Neural cell (in vitro differentiated cells): ENCODE data around the gene ERBB4. TPM values are rescaled to one million over a fixed set of nuclear protein-coding genes. Genes with fewer than 3 reads are reported as not detected.

Source experiments
- H2AFZ ChIP-seq: fragments of 200-600, 300-800 bp; sonication (generic), shearing (Covaris generic); 2 replicates; pipeline ENCODE4 v1.6.0; 2014; ENCODE audit warnings: low read depth, mild to moderate bottlenecking, antibody characterized with exemption, low read length, moderate library complexity
- H3F3A ChIP-seq: fragments of 200-600 bp; shearing (Covaris generic); 2 replicates; pipeline ENCODE4 v1.6.1; 2016; ENCODE audit warnings: mild to moderate bottlenecking, moderate library complexity, mixed read lengths, antibody characterized with exemption, low read length; ENCODE audit not compliant: insufficient read depth, poor library complexity, severe bottlenecking
- H3K27ac ChIP-seq: fragments of 200-600, 300-800 bp; sonication (generic), shearing (Covaris generic); 2 replicates; pipeline ENCODE4 v1.5.1; 2014; ENCODE audit warnings: mild to moderate bottlenecking, low read length, moderate library complexity
- H3K27me3 ChIP-seq: fragments of 300-800, 200-600 bp; sonication (generic), shearing (Covaris generic); 2 replicates; pipeline ENCODE4 v1.6.0; 2014; ENCODE audit warnings: mild to moderate bottlenecking, low read depth, low read length, moderate library complexity; ENCODE audit not compliant: insufficient read depth
- H3K36me3 ChIP-seq: fragments of 300-800, 200-600 bp; sonication (generic), shearing (Covaris generic); 2 replicates; pipeline ENCODE4 v1.5.1; 2014; ENCODE audit warnings: mild to moderate bottlenecking, antibody characterized with exemption, low read length, moderate library complexity; ENCODE audit not compliant: insufficient read depth
- H3K4me2 ChIP-seq: fragments of 300-800, 200-600 bp; sonication (generic), shearing (Covaris generic); 2 replicates; pipeline ENCODE4 v1.6.0; 2014; ENCODE audit warnings: mild to moderate bottlenecking, low read length
- H3K4me3 ChIP-seq: fragments of 300-800, 200-600 bp; sonication (generic), shearing (Covaris generic); 2 replicates; pipeline ENCODE4 v1.5.1; 2014; ENCODE audit warnings: mild to moderate bottlenecking, low read length, moderate library complexity
- H3K79me2 ChIP-seq: fragments of 200-600 bp; shearing (Covaris generic); replicated peaks from 2 replicates; pipeline ENCODE4 v1.6.0; 2014; ENCODE audit warnings: mild to moderate bottlenecking, low read length, moderate library complexity; ENCODE audit not compliant: insufficient read depth
- H3K9ac ChIP-seq: fragments of 300-800, 200-600 bp; sonication (generic), shearing (Covaris generic); 2 replicates; pipeline ENCODE4 v1.6.1; 2016; ENCODE audit warnings: mild to moderate bottlenecking, low read length, mixed read lengths
- H3K9me2 ChIP-seq: fragments of 200-600 bp; shearing (Covaris generic); 2 replicates; pipeline ENCODE4 v1.6.1; 2016; ENCODE audit warnings: mild to moderate bottlenecking, low read length, mixed read lengths; ENCODE audit not compliant: insufficient read depth
- H3K9me3 ChIP-seq: fragments of 200-600, 300-800 bp; sonication (generic), shearing (Covaris generic); 2 replicates; pipeline ENCODE4 v1.6.1; 2016; ENCODE audit warnings: mild to moderate bottlenecking, mixed run types, low read length, moderate library complexity, mixed read lengths
- H4K20me1 ChIP-seq: fragments of 200-600 bp; shearing (Covaris generic); 2 replicates; pipeline ENCODE4 v1.6.1; 2016; ENCODE audit warnings: mild to moderate bottlenecking, mixed run types; ENCODE audit not compliant: insufficient read depth
- EP300 ChIP-seq: fragments of 450-650 bp; conservative IDR thresholded peaks from 2 replicates; pipeline ENCODE4 v1.6.1; 2014; ENCODE audit warnings: antibody characterized with exemption, mild to moderate bottlenecking, moderate library complexity; ENCODE audit not compliant: poor library complexity, severe bottlenecking
- EZH2 ChIP-seq: fragments of 200-600, 300-800 bp; shearing (Covaris generic), sonication (generic); IDR thresholded peaks from 2 replicates; pipeline ENCODE4 v1.6.1; 2014; ENCODE audit warnings: antibody characterized with exemption, low read length, borderline replicate concordance, mild to moderate bottlenecking; ENCODE audit not compliant: insufficient read depth, poor library complexity, severe bottlenecking
- MXI1 ChIP-seq: fragments of 450-650 bp; conservative IDR thresholded peaks from 2 replicates; pipeline ENCODE4 v1.6.1; 2014; ENCODE audit warnings: antibody characterized with exemption, mild to moderate bottlenecking; ENCODE audit not compliant: poor library complexity, severe bottlenecking
- POLR2AphosphoS5 ChIP-seq: IDR thresholded peaks from 2 replicates; pipeline ENCODE4 v1.6.1; 2012
- RAD21 ChIP-seq: fragments of 450-650 bp; conservative IDR thresholded peaks from 2 replicates; pipeline ENCODE4 v1.6.1; 2014; ENCODE audit warnings: antibody characterized with exemption, mild to moderate bottlenecking, moderate library complexity
- REST ChIP-seq: IDR thresholded peaks from 2 replicates; pipeline ENCODE4 v1.6.1; 2012; ENCODE audit warnings: borderline replicate concordance
- SMC3 ChIP-seq: fragments of 450-650 bp; conservative IDR thresholded peaks from 2 replicates; pipeline ENCODE4 v1.6.1; 2014; ENCODE audit warnings: antibody characterized with exemption, mild to moderate bottlenecking, moderate library complexity; ENCODE audit not compliant: poor library complexity
- TAF1 ChIP-seq: IDR thresholded peaks from 2 replicates; pipeline ENCODE4 v1.6.1; 2012; ENCODE audit warnings: low read depth
- polyA plus RNA-seq: library from polyadenylated mRNA; depleted of rRNA; stranded (reverse); fragments of >200 nt; gene quantifications from 2 replicates; pipeline ENCODE4 v1.2.3, GENCODE V29; 2014
- TF ChIP-seq, protein P1 (sequence below): fragments of 450-650 bp; IDR thresholded peaks from 2 replicates; pipeline ENCODE4 v1.5.1; 2014; ENCODE audit warnings: antibody characterized with exemption, mild to moderate bottlenecking, moderate library complexity; ENCODE audit not compliant: poor library complexity, severe bottlenecking

Gene ERBB4
- polyA plus RNA-seq, 1 donor from 2014 or later = 0.69 TPM

GRCh38 chr2:212556296-212556695 lies 17.7 kb upstream of the ERBB4 start:
- H3K9ac ChIP-seq = no peak overlapping the region
- no peaks in the 10 kb centered on the region for H3K9me2 ChIP-seq
- no peaks in the 10 kb centered on the region for H3K27me3 ChIP-seq
- H3K36me3 ChIP-seq = no peaks in the 10 kb centered on the region
- H4K20me1 ChIP-seq = no peaks in the 10 kb centered on the region
- H3K79me2 ChIP-seq = no peaks in the 10 kb centered on the region
- no peak overlapping the region for H3K4me3 ChIP-seq
- no peak overlapping the region for H3K27ac ChIP-seq
- no peak overlapping the region for H2AFZ ChIP-seq
- no peaks in the 10 kb centered on the region for H3F3A ChIP-seq
- H3K4me2 ChIP-seq = no peak overlapping the region
- H3K9me3 ChIP-seq = no peaks in the 10 kb centered on the region
- TF ChIP-seq MXI1 (no peak), EZH2 (no peak), TAF1 (no peak), POLR2AphosphoS5 (no peak), EP300 (no peak), REST (no peak), RAD21 (no peak), SMC3 (no peak)
- TF ChIP-seq, protein P1, sequence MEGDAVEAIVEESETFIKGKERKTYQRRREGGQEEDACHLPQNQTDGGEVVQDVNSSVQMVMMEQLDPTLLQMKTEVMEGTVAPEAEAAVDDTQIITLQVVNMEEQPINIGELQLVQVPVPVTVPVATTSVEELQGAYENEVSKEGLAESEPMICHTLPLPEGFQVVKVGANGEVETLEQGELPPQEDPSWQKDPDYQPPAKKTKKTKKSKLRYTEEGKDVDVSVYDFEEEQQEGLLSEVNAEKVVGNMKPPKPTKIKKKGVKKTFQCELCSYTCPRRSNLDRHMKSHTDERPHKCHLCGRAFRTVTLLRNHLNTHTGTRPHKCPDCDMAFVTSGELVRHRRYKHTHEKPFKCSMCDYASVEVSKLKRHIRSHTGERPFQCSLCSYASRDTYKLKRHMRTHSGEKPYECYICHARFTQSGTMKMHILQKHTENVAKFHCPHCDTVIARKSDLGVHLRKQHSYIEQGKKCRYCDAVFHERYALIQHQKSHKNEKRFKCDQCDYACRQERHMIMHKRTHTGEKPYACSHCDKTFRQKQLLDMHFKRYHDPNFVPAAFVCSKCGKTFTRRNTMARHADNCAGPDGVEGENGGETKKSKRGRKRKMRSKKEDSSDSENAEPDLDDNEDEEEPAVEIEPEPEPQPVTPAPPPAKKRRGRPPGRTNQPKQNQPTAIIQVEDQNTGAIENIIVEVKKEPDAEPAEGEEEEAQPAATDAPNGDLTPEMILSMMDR = no peak

DNA sequence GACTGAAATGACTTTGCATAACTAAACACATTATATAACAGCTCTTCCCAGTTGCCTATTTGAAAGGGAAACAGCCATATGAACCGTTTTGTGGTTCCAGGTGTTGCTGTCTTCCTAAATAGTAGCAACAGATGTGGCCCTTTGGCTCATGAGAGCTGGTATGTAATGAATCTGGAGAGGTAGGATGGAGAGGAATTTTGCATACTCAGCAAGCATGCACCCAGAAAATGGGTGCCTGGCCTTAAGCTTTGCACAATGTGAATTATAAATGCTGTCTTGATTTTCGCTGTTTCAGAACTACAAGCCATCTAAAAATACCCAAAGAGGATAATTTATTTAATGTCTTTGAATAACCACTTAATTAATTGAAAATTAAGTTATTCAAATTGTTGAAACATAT lies 15.6 kb upstream of the ERBB4 start:
- no peak overlapping the region for H2AFZ ChIP-seq
- no peak for TF ChIP-seq REST
- no peak for TF ChIP-seq TAF1
- no peak for TF ChIP-seq MXI1
- no peak for TF ChIP-seq RAD21
- TF ChIP-seq, protein P1 = no peak
- TF ChIP-seq SMC3 = no peak
- no peak for TF ChIP-seq EP300
- no peak for TF ChIP-seq EZH2
- no peak for TF ChIP-seq POLR2AphosphoS5
- H3K4me2 ChIP-seq = no peak overlapping the region
- no peaks in the 10 kb centered on the region for H3K79me2 ChIP-seq
- H3K4me3 ChIP-seq = no peak overlapping the region
- no peak overlapping the region for H3K27ac ChIP-seq
- no peaks in the 10 kb centered on the region for H3K9me2 ChIP-seq
- H3K9me3 ChIP-seq = no peaks in the 10 kb centered on the region
- no peak overlapping the region for H3K9ac ChIP-seq
- H3K27me3 ChIP-seq = no peaks in the 10 kb centered on the region
- no peaks in the 10 kb centered on the region for H3K36me3 ChIP-seq
- no peaks in the 10 kb centered on the region for H4K20me1 ChIP-seq
- H3F3A ChIP-seq = no peaks in the 10 kb centered on the region
